Neural cell (in vitro differentiated cells): Measurements from ENCODE around the gene DLX6. TPM values are rescaled to one million over a fixed set of nuclear protein-coding genes. Genes with fewer than 3 reads are reported as not detected.

Experiments
- H2AFZ ChIP-seq: fragments of 200-600, 300-800 bp; sonication (generic), shearing (Covaris generic); 2 replicates; pipeline ENCODE4 v1.6.0; 2014; ENCODE audit warnings: low read depth, mild to moderate bottlenecking, antibody characterized with exemption, low read length, moderate library complexity
- H3F3A ChIP-seq: fragments of 200-600 bp; shearing (Covaris generic); 2 replicates; pipeline ENCODE4 v1.6.1; 2016; ENCODE audit warnings: mild to moderate bottlenecking, moderate library complexity, mixed read lengths, antibody characterized with exemption, low read length; ENCODE audit not compliant: insufficient read depth, poor library complexity, severe bottlenecking
- H3K27ac ChIP-seq: fragments of 200-600, 300-800 bp; sonication (generic), shearing (Covaris generic); 2 replicates; pipeline ENCODE4 v1.5.1; 2014; ENCODE audit warnings: mild to moderate bottlenecking, low read length, moderate library complexity
- H3K27me3 ChIP-seq: fragments of 300-800, 200-600 bp; sonication (generic), shearing (Covaris generic); 2 replicates; pipeline ENCODE4 v1.6.0; 2014; ENCODE audit warnings: mild to moderate bottlenecking, low read depth, low read length, moderate library complexity; ENCODE audit not compliant: insufficient read depth
- H3K36me3 ChIP-seq: fragments of 300-800, 200-600 bp; sonication (generic), shearing (Covaris generic); 2 replicates; pipeline ENCODE4 v1.5.1; 2014; ENCODE audit warnings: mild to moderate bottlenecking, antibody characterized with exemption, low read length, moderate library complexity; ENCODE audit not compliant: insufficient read depth
- H3K4me2 ChIP-seq: fragments of 300-800, 200-600 bp; sonication (generic), shearing (Covaris generic); 2 replicates; pipeline ENCODE4 v1.6.0; 2014; ENCODE audit warnings: mild to moderate bottlenecking, low read length
- H3K4me3 ChIP-seq: fragments of 300-800, 200-600 bp; sonication (generic), shearing (Covaris generic); 2 replicates; pipeline ENCODE4 v1.5.1; 2014; ENCODE audit warnings: mild to moderate bottlenecking, low read length, moderate library complexity
- H3K79me2 ChIP-seq: fragments of 200-600 bp; shearing (Covaris generic); replicated peaks from 2 replicates; pipeline ENCODE4 v1.6.0; 2014; ENCODE audit warnings: mild to moderate bottlenecking, low read length, moderate library complexity; ENCODE audit not compliant: insufficient read depth
- H3K9ac ChIP-seq: fragments of 300-800, 200-600 bp; sonication (generic), shearing (Covaris generic); 2 replicates; pipeline ENCODE4 v1.6.1; 2016; ENCODE audit warnings: mild to moderate bottlenecking, low read length, mixed read lengths
- H3K9me2 ChIP-seq: fragments of 200-600 bp; shearing (Covaris generic); 2 replicates; pipeline ENCODE4 v1.6.1; 2016; ENCODE audit warnings: mild to moderate bottlenecking, low read length, mixed read lengths; ENCODE audit not compliant: insufficient read depth
- H3K9me3 ChIP-seq: fragments of 200-600, 300-800 bp; sonication (generic), shearing (Covaris generic); 2 replicates; pipeline ENCODE4 v1.6.1; 2016; ENCODE audit warnings: mild to moderate bottlenecking, mixed run types, low read length, moderate library complexity, mixed read lengths
- H4K20me1 ChIP-seq: fragments of 200-600 bp; shearing (Covaris generic); 2 replicates; pipeline ENCODE4 v1.6.1; 2016; ENCODE audit warnings: mild to moderate bottlenecking, mixed run types; ENCODE audit not compliant: insufficient read depth
- EP300 ChIP-seq: fragments of 450-650 bp; conservative IDR thresholded peaks from 2 replicates; pipeline ENCODE4 v1.6.1; 2014; ENCODE audit warnings: antibody characterized with exemption, mild to moderate bottlenecking, moderate library complexity; ENCODE audit not compliant: poor library complexity, severe bottlenecking
- EZH2 ChIP-seq: fragments of 200-600, 300-800 bp; shearing (Covaris generic), sonication (generic); IDR thresholded peaks from 2 replicates; pipeline ENCODE4 v1.6.1; 2014; ENCODE audit warnings: antibody characterized with exemption, low read length, borderline replicate concordance, mild to moderate bottlenecking; ENCODE audit not compliant: insufficient read depth, poor library complexity, severe bottlenecking
- MXI1 ChIP-seq: fragments of 450-650 bp; conservative IDR thresholded peaks from 2 replicates; pipeline ENCODE4 v1.6.1; 2014; ENCODE audit warnings: antibody characterized with exemption, mild to moderate bottlenecking; ENCODE audit not compliant: poor library complexity, severe bottlenecking
- POLR2AphosphoS5 ChIP-seq: IDR thresholded peaks from 2 replicates; pipeline ENCODE4 v1.6.1; 2012
- RAD21 ChIP-seq: fragments of 450-650 bp; conservative IDR thresholded peaks from 2 replicates; pipeline ENCODE4 v1.6.1; 2014; ENCODE audit warnings: antibody characterized with exemption, mild to moderate bottlenecking, moderate library complexity
- SMC3 ChIP-seq: fragments of 450-650 bp; conservative IDR thresholded peaks from 2 replicates; pipeline ENCODE4 v1.6.1; 2014; ENCODE audit warnings: antibody characterized with exemption, mild to moderate bottlenecking, moderate library complexity; ENCODE audit not compliant: poor library complexity
- TAF1 ChIP-seq: IDR thresholded peaks from 2 replicates; pipeline ENCODE4 v1.6.1; 2012; ENCODE audit warnings: low read depth
- polyA minus RNA-seq: library from RNA; depleted of rRNA, polyadenylated mRNA; stranded (reverse); fragments of >200 nt; gene quantifications from 2 replicates; pipeline ENCODE4 v1.2.3, GENCODE V29; 2014
- polyA plus RNA-seq: library from polyadenylated mRNA; depleted of rRNA; stranded (reverse); fragments of >200 nt; gene quantifications from 2 replicates; pipeline ENCODE4 v1.2.3, GENCODE V29; 2014
- TF ChIP-seq, protein P1 (sequence below): IDR thresholded peaks from 2 replicates; pipeline ENCODE4 v1.6.1; 2012; ENCODE audit warnings: borderline replicate concordance
- TF ChIP-seq, protein P2 (sequence below): fragments of 450-650 bp; IDR thresholded peaks from 2 replicates; pipeline ENCODE4 v1.5.1; 2014; ENCODE audit warnings: antibody characterized with exemption, mild to moderate bottlenecking, moderate library complexity; ENCODE audit not compliant: poor library complexity, severe bottlenecking

Gene DLX6
- polyA plus RNA-seq, result 53.6 and 58.8 TPM in 2 replicates
- 94.0 and 104 TPM in 2 replicates for polyA minus RNA-seq

- peak within 1 kb of the TSS; percentile 100 for H3K27ac ChIP-seq
- H3K9me2 ChIP-seq, result no peaks in the 10 kb centered on the region
- peaks cover 87% of the 10 kb centered on the region for H3K79me2 ChIP-seq
- peaks cover 19% of the 10 kb centered on the region for H3K27me3 ChIP-seq
- H3F3A ChIP-seq, result peaks cover 14% of the 10 kb centered on the region
- TF ChIP-seq SMC3 (peak; percentile 70), TAF1 (peak; percentile 98), EP300 (peak; percentile 82), MXI1 (peak; percentile 73), EZH2 (no peak), RAD21 (peak; percentile 66), POLR2AphosphoS5 (peak; percentile 99)
- TF ChIP-seq, protein P1, sequence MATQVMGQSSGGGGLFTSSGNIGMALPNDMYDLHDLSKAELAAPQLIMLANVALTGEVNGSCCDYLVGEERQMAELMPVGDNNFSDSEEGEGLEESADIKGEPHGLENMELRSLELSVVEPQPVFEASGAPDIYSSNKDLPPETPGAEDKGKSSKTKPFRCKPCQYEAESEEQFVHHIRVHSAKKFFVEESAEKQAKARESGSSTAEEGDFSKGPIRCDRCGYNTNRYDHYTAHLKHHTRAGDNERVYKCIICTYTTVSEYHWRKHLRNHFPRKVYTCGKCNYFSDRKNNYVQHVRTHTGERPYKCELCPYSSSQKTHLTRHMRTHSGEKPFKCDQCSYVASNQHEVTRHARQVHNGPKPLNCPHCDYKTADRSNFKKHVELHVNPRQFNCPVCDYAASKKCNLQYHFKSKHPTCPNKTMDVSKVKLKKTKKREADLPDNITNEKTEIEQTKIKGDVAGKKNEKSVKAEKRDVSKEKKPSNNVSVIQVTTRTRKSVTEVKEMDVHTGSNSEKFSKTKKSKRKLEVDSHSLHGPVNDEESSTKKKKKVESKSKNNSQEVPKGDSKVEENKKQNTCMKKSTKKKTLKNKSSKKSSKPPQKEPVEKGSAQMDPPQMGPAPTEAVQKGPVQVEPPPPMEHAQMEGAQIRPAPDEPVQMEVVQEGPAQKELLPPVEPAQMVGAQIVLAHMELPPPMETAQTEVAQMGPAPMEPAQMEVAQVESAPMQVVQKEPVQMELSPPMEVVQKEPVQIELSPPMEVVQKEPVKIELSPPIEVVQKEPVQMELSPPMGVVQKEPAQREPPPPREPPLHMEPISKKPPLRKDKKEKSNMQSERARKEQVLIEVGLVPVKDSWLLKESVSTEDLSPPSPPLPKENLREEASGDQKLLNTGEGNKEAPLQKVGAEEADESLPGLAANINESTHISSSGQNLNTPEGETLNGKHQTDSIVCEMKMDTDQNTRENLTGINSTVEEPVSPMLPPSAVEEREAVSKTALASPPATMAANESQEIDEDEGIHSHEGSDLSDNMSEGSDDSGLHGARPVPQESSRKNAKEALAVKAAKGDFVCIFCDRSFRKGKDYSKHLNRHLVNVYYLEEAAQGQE, result peak; percentile 95
- TF ChIP-seq, protein P2, sequence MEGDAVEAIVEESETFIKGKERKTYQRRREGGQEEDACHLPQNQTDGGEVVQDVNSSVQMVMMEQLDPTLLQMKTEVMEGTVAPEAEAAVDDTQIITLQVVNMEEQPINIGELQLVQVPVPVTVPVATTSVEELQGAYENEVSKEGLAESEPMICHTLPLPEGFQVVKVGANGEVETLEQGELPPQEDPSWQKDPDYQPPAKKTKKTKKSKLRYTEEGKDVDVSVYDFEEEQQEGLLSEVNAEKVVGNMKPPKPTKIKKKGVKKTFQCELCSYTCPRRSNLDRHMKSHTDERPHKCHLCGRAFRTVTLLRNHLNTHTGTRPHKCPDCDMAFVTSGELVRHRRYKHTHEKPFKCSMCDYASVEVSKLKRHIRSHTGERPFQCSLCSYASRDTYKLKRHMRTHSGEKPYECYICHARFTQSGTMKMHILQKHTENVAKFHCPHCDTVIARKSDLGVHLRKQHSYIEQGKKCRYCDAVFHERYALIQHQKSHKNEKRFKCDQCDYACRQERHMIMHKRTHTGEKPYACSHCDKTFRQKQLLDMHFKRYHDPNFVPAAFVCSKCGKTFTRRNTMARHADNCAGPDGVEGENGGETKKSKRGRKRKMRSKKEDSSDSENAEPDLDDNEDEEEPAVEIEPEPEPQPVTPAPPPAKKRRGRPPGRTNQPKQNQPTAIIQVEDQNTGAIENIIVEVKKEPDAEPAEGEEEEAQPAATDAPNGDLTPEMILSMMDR, result peak; percentile 56
- H2AFZ ChIP-seq, result no peak within 1 kb of the TSS
- H4K20me1 ChIP-seq, result peaks cover 8% of the 10 kb centered on the region
- peaks cover 4% of the 10 kb centered on the region for H3K36me3 ChIP-seq
- H3K9me3 ChIP-seq, result no peaks in the 10 kb centered on the region
- peak within 1 kb of the TSS; percentile 89 for H3K4me2 ChIP-seq
- H3K9ac ChIP-seq, result peak within 1 kb of the TSS; percentile 99
- peak within 1 kb of the TSS; percentile 87 for H3K4me3 ChIP-seq
Observed at GRCh38 chr7:97005183-97006054, at the start of gene DLX6. Gene DLX6 (plus strand): TSS chr7:97005553. CDS start chr7:97005978, 425 bp downstream.

DNA sequence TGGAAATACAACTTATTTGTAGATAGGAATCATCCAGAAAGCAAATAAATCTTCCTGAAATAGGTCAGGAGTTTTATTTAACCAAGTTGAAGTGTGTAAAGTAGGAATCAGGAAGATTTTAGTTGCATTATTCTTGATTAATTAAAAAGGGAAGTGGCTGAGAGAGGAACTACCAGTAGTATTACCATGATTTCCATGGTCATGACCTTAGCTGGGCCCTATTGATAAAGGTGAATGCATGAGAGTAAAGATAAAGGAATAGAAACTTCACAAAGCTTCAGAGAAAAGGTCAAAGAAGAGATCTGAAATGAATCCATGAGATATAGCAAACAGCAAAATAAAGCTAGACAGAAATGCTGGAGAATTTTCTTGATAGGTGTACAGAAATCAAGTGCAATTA, 46.2 kb upstream of the DLX6 start:
- TF ChIP-seq EP300 (no peak), POLR2AphosphoS5 (no peak), MXI1 (no peak), RAD21 (no peak), EZH2 (no peak), SMC3 (no peak)
- TF ChIP-seq, protein P1, result no peak
- TF ChIP-seq, protein P2, result no peak
- no peak overlapping the region for H2AFZ ChIP-seq
- no peak overlapping the region for H3K9ac ChIP-seq
- no peaks in the 10 kb centered on the region for H3K27me3 ChIP-seq
- H3K9me2 ChIP-seq, result no peaks in the 10 kb centered on the region
- no peaks in the 10 kb centered on the region for H4K20me1 ChIP-seq
- H3F3A ChIP-seq, result peaks cover 2% of the 10 kb centered on the region
- no peak overlapping the region for H3K4me2 ChIP-seq
- H3K79me2 ChIP-seq, result no peaks in the 10 kb centered on the region
- no peaks in the 10 kb centered on the region for H3K9me3 ChIP-seq
- H3K4me3 ChIP-seq, result no peak overlapping the region
- H3K36me3 ChIP-seq, result no peaks in the 10 kb centered on the region
- H3K27ac ChIP-seq, result no peak overlapping the region
